HepG2 (cell line): ENCODE data around the gene PARK7. TPM values are rescaled to one million over a fixed set of nuclear protein-coding genes. Genes with fewer than 3 reads are reported as not detected.

Source experiments
- ARID2 ChIP-seq: sonication (generic); formaldehyde crosslinking; IDR thresholded peaks from 2 replicates; pipeline ENCODE4 v1.8.1; 2022; ENCODE audit warnings: mild to moderate bottlenecking, missing genetic modification reagents, borderline replicate concordance
- ARID3A ChIP-seq: IDR thresholded peaks from 2 replicates; pipeline ENCODE4 v1.6.1; 2012; ENCODE audit warnings: low read depth, low read length, improper control_type of control experiment
- MYPOP ChIP-seq: sonication (generic); formaldehyde crosslinking; IDR thresholded peaks from 2 replicates; pipeline ENCODE4 v1.8.1; 2023; ENCODE audit warnings: mild to moderate bottlenecking, moderate library complexity, missing genetic modification reagents
- SATB2 ChIP-seq: sonication (generic); formaldehyde crosslinking; IDR thresholded peaks from 2 replicates; pipeline ENCODE4 v1.5.0; 2020; ENCODE audit warnings: missing genetic modification reagents
- SRY ChIP-seq: sonication (generic); formaldehyde crosslinking; IDR thresholded peaks from 2 replicates; pipeline ENCODE4 v1.8.0; 2022; ENCODE audit warnings: mild to moderate bottlenecking, missing genetic modification reagents
- SSRP1 ChIP-seq: IDR thresholded peaks from 2 replicates; pipeline ENCODE4 v1.6.1; 2016; ENCODE audit warnings: control low read depth
- TCF7L2 ChIP-seq: IDR thresholded peaks from 2 replicates; pipeline ENCODE4 v1.6.1; 2011; ENCODE audit warnings: mild to moderate bottlenecking, low read depth, low read length, moderate library complexity
- THAP11 ChIP-seq: IDR thresholded peaks from 2 replicates; pipeline ENCODE4 v1.6.1; 2016; ENCODE audit warnings: missing biosample characterization, missing genetic modification reagents
- ZFP36 ChIP-seq: fragments of 150-350 bp; IDR thresholded peaks from 2 replicates; pipeline ENCODE4 v1.6.1; 2018; ENCODE audit warnings: borderline replicate concordance, low read length, low read depth; ENCODE audit not compliant: partially characterized antibody
- ZFP36L1 ChIP-seq: sonication (generic); formaldehyde crosslinking; IDR thresholded peaks from 2 replicates; pipeline ENCODE4 v1.8.0; 2022; ENCODE audit warnings: mild to moderate bottlenecking, missing genetic modification reagents, moderate library complexity
- ZNF101 ChIP-seq: sonication (generic); formaldehyde crosslinking; IDR thresholded peaks from 2 replicates; pipeline ENCODE4 v1.4.0; 2020; ENCODE audit warnings: mild to moderate bottlenecking, low read depth, missing genetic modification reagents, borderline replicate concordance
- ZNF362 ChIP-seq: sonication (generic); formaldehyde crosslinking; IDR thresholded peaks from 2 replicates; pipeline ENCODE4 v1.4.0; 2020; ENCODE audit warnings: missing genetic modification reagents, mild to moderate bottlenecking, borderline replicate concordance
- ZNF441 ChIP-seq: sonication (generic); formaldehyde crosslinking; IDR thresholded peaks from 2 replicates; pipeline ENCODE4 v1.7.0; 2021; ENCODE audit warnings: missing genetic modification reagents, borderline replicate concordance
- ZNF768 ChIP-seq: sonication (generic); formaldehyde crosslinking; IDR thresholded peaks from 2 replicates; pipeline ENCODE4 v1.4.0; 2020; ENCODE audit warnings: missing genetic modification reagents
- polyA plus RNA-seq, 8 experiments: library from polyadenylated mRNA; depleted of rRNA in 3 of 8; stranded (reverse) in 7 of 8; unstranded in 1 of 8; fragments of >200 nt; fragmentation: Illumina TruSeq in 4 of 8; extraction: Trizol in 4 of 8; gene quantifications; 2 replicates each; pipeline versions ENCODE4 v1.2.1 to v1.2.3, GENCODE V29; 2011 to 2016; ENCODE audit warnings: low read depth in 4 of 8, missing spikeins in 1 of 8, mixed read lengths in 1 of 8; ENCODE audit not compliant: insufficient read depth in 1 of 8
- total RNA-seq, 5 experiments: library from RNA; depleted of rRNA; stranded (reverse); fragments of >200 nt; fragmentation: Illumina TruSeq; extraction: Trizol; gene quantifications; 2 replicates each; pipeline ENCODE4 v1.2.3, GENCODE V29; 2016; ENCODE audit warnings: low read depth in 1 of 5
- TF ChIP-seq, protein P1 (sequence below): sonication (generic); formaldehyde crosslinking; IDR thresholded peaks from 2 replicates; pipeline ENCODE4 v1.4.0; 2020; ENCODE audit warnings: missing genetic modification reagents
- TF ChIP-seq, protein P2 (sequence below): sonication (generic); formaldehyde crosslinking; IDR thresholded peaks from 2 replicates; pipeline ENCODE4 v1.4.0; 2020; ENCODE audit warnings: mild to moderate bottlenecking, missing genetic modification reagents
- TF ChIP-seq, protein P3 (sequence below): sonication (generic); formaldehyde crosslinking; IDR thresholded peaks from 2 replicates; pipeline ENCODE4 v1.5.0; 2020; ENCODE audit warnings: mild to moderate bottlenecking, missing genetic modification reagents, borderline replicate concordance
- TF ChIP-seq, protein P4 (sequence below): sonication (generic); formaldehyde crosslinking; IDR thresholded peaks from 2 replicates; pipeline ENCODE4 v1.4.0; 2020; ENCODE audit warnings: missing genetic modification reagents

The PARK7 gene
- total and polyA plus RNA-seq, 2 of the 13 experiments (the other 11 are each of a cell fraction or from before 2014, with no cell fraction given), result 212 to 296 TPM

GRCh38 chr1:8026976-8027747 is 65.7 kb downstream of the PARK7 start (continued):
- TF ChIP-seq ZNF362 (CRISPR knock-in tag) (peak; percentile 84; the same call in 1 of the 2 replicates), ZFP36L1 (CRISPR knock-in tag) (no peak), THAP11 (CRISPR knock-in tag) (peak; percentile 60), ARID2 (peak; percentile 72; the same call in 1 of the 2 replicates), SATB2 (CRISPR knock-in tag) (no peak), SRY (CRISPR knock-in tag) (no peak; the same call in none of the 2 replicates), SSRP1 (peak; percentile 100), ZNF768 (CRISPR knock-in tag) (peak; percentile 3; the same call in 1 of the 2 replicates), ZNF441 (no peak), ZNF101 (CRISPR knock-in tag) (no peak), MYPOP (peak; percentile 74), ZFP36 (no peak), ARID3A (peak; percentile 80), TCF7L2 (no peak)
- TF ChIP-seq, protein P1, sequence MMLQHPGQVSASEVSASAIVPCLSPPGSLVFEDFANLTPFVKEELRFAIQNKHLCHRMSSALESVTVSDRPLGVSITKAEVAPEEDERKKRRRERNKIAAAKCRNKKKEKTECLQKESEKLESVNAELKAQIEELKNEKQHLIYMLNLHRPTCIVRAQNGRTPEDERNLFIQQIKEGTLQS (CRISPR knock-in tag), result peak; percentile 93
- TF ChIP-seq, protein P2, sequence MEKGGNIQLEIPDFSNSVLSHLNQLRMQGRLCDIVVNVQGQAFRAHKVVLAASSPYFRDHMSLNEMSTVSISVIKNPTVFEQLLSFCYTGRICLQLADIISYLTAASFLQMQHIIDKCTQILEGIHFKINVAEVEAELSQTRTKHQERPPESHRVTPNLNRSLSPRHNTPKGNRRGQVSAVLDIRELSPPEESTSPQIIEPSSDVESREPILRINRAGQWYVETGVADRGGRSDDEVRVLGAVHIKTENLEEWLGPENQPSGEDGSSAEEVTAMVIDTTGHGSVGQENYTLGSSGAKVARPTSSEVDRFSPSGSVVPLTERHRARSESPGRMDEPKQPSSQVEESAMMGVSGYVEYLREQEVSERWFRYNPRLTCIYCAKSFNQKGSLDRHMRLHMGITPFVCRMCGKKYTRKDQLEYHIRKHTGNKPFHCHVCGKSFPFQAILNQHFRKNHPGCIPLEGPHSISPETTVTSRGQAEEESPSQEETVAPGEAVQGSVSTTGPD, result 0 out of 2 replicates have a peak, but pooled peaks have one; percentile 40
- TF ChIP-seq, protein P3, sequence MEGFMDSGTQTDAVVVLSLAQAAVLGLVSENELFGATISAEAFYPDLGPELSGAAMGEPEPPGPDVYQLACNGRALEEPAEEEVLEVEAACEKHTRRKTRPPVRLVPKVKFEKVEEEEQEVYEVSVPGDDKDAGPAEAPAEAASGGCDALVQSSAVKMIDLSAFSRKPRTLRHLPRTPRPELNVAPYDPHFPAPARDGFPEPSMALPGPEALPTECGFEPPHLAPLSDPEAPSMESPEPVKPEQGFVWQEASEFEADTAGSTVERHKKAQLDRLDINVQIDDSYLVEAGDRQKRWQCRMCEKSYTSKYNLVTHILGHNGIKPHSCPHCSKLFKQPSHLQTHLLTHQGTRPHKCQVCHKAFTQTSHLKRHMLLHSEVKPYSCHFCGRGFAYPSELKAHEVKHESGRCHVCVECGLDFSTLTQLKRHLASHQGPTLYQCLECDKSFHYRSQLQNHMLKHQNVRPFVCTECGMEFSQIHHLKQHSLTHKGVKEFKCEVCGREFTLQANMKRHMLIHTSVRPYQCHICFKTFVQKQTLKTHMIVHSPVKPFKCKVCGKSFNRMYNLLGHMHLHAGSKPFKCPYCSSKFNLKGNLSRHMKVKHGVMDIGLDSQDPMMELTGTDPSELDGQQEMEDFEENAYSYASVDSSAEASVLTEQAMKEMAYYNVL (CRISPR knock-in tag), result no peak
- TF ChIP-seq, protein P4, sequence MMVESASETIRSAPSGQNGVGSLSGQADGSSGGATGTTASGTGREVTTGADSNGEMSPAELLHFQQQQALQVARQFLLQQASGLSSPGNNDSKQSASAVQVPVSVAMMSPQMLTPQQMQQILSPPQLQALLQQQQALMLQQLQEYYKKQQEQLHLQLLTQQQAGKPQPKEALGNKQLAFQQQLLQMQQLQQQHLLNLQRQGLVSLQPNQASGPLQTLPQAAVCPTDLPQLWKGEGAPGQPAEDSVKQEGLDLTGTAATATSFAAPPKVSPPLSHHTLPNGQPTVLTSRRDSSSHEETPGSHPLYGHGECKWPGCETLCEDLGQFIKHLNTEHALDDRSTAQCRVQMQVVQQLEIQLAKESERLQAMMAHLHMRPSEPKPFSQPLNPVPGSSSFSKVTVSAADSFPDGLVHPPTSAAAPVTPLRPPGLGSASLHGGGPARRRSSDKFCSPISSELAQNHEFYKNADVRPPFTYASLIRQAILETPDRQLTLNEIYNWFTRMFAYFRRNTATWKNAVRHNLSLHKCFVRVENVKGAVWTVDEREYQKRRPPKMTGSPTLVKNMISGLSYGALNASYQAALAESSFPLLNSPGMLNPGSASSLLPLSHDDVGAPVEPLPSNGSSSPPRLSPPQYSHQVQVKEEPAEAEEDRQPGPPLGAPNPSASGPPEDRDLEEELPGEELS (CRISPR knock-in tag), result peak; percentile 97
